Jurkat, Clone E6-1 (cell line): ENCODE measurements around the gene SH2D5.
"Not testable (repeated sequence)": the region's sequence is repeated elsewhere in the genome, so short reads cannot be mapped to it uniquely, and the experiment has no call there.

Source experiments
- DNase-seq: peaks from one replicate; pipeline ENCODE4 v3.0.0-alpha.2; 2011; ENCODE audit warnings: low read depth, low spot score
- H3K4me3 ChIP-seq: 2 replicates; pipeline ENCODE4 v1.5.1; 2011; ENCODE audit warnings: mild to moderate bottlenecking, low read length, control low read depth, moderate library complexity

The SH2D5 gene

GRCh38 chr1:20729155-20729931, 3.2 kb downstream of the SH2D5 start:
- H3K4me3 ChIP-seq, result no peak overlapping the region
- DNase-seq, result no peak

GRCh38 chr1:20728371-20729154, 3.9 kb downstream of the SH2D5 start:
- H3K4me3 ChIP-seq, result no peak overlapping the region
- no peak for DNase-seq

GRCh38 chr1:20727746-20728316, 4.7 kb downstream of the SH2D5 start:
- no peak overlapping the region for H3K4me3 ChIP-seq
- DNase-seq, result no peak

- no peak overlapping the region for H3K4me3 ChIP-seq
- no peak for DNase-seq
These were observed 5.4 kb downstream of the SH2D5 start for GRCh38 chr1:20726932-20727745.

- no peak for DNase-seq
- no peak overlapping the region for H3K4me3 ChIP-seq
These were observed 6.2 kb downstream of the SH2D5 start for GRCh38 chr1:20726118-20726911.

GRCh38 chr1:20725189-20726117, 7.0 kb downstream of the SH2D5 start:
- DNase-seq, result no peak
- no peak overlapping the region for H3K4me3 ChIP-seq

GRCh38 chr1:20724364-20725188, 7.9 kb downstream of the SH2D5 start:
- DNase-seq, result no peak

GRCh38 chr1:20723537-20724363, 8.8 kb downstream of the SH2D5 start:
- no peak overlapping the region for H3K4me3 ChIP-seq
- DNase-seq, result no peak

More at GRCh38 chr1:20724364-20725188, 7.9 kb downstream of the SH2D5 start:
- no peak overlapping the region for H3K4me3 ChIP-seq

- DNase-seq, result no peak
- H3K4me3 ChIP-seq, result no peak overlapping the region
These were observed 9.4 kb downstream of the SH2D5 start for GRCh38 chr1:20723159-20723536.

GRCh38 chr1:20721117-20722061, 11.1 kb downstream of the SH2D5 start:
- no peak overlapping the region for H3K4me3 ChIP-seq
- DNase-seq, result no peak

GRCh38 chr1:20720631-20721091, 11.8 kb downstream of the SH2D5 start:
- H3K4me3 ChIP-seq, result no peak overlapping the region
- DNase-seq, result no peak

GRCh38 chr1:20719871-20720620, 12.5 kb downstream of the SH2D5 start:
- H3K4me3 ChIP-seq, result no peak overlapping the region
- DNase-seq, result no peak

GRCh38 chr1:20719261-20719660, 13.2 kb downstream of the SH2D5 start:
- no peak overlapping the region for H3K4me3 ChIP-seq
- DNase-seq, result no peak

GRCh38 chr1:20718343-20718882, 14.1 kb downstream of the SH2D5 start:
- DNase-seq, H3K4me3 ChIP-seq: not testable (repeated sequence)
